PC-9 (cell line): ENCODE results near the gene NHS. TPM values are rescaled to one million over a fixed set of nuclear protein-coding genes. Genes with fewer than 3 reads are reported as not detected.

Experiments
- BruUV-seq: library from RNA; stranded (reverse); fragments of 400-500 nt; replicated peaks from 2 replicates; lab custom pipeline; 2021; lab: Mats Ljungman, UMichigan
- CTCF ChIA-PET: fragments of 300-600 bp; sonication (Branson Sonifier 250); formaldehyde crosslinking; loops from one replicate; lab custom pipeline; 2022; ENCODE audit warnings: antibody characterized with exemption; lab: Charles Lee
- POLR2A ChIA-PET: fragments of 300-600 bp; sonication (Branson Sonifier 250); formaldehyde crosslinking; loops from one replicate; lab custom pipeline; 2022; ENCODE audit warnings: antibody characterized with exemption; ENCODE audit not compliant: unreplicated experiment; lab: Charles Lee
- DNase-seq, 2 experiments: peaks; one replicate each; pipeline versions ENCODE4 v3.0.0 to v3.0.0-alpha.2; 2015 to 2022; ENCODE audit warnings: mixed read lengths in 1 of 2
- H2AFZ ChIP-seq: fragments of 200-600 bp; sonication (generic); 2 replicates; pipeline ENCODE4 v1.8.1; 2017; ENCODE audit warnings: antibody characterized with exemption
- H3F3A ChIP-seq: fragments of 200-600 bp; sonication (generic); 2 replicates; pipeline ENCODE4 v1.8.1; 2017; ENCODE audit warnings: antibody characterized with exemption, mild to moderate bottlenecking, low read depth; ENCODE audit not compliant: insufficient read depth
- H3K27ac ChIP-seq: fragments of 200-600 bp; sonication (generic); 2 replicates; pipeline ENCODE4 v1.6.1; 2016; ENCODE audit warnings: mixed run types
- H3K27me3 ChIP-seq: fragments of 200-600 bp; sonication (generic); 2 replicates; pipeline ENCODE4 v1.6.1; 2016; ENCODE audit warnings: low read depth, mixed run types; ENCODE audit not compliant: insufficient read depth
- H3K36me3 ChIP-seq: fragments of 200-600 bp; sonication (generic); 2 replicates; pipeline ENCODE4 v1.6.1; 2016; ENCODE audit warnings: low read depth, mixed run types
- H3K4me1 ChIP-seq: fragments of 200-600 bp; sonication (generic); replicated peaks from 2 replicates; pipeline ENCODE4 v1.6.1; 2016; ENCODE audit warnings: mixed run types; ENCODE audit not compliant: insufficient read depth
- H3K4me2 ChIP-seq: fragments of 200-600 bp; sonication (generic); 2 replicates; pipeline ENCODE4 v1.6.1; 2017; ENCODE audit warnings: mixed run types
- H3K4me3 ChIP-seq: fragments of 200-600 bp; sonication (generic); 2 replicates; pipeline ENCODE4 v1.6.1; 2016; ENCODE audit warnings: mixed run types
- H3K79me2 ChIP-seq: fragments of 200-600 bp; sonication (generic); 2 replicates; pipeline ENCODE4 v1.6.1; 2017; ENCODE audit warnings: low read depth, mixed run types
- H3K9me2 ChIP-seq: fragments of 200-600 bp; sonication (generic); 2 replicates; pipeline ENCODE4 v1.8.1; 2017; ENCODE audit warnings: mild to moderate bottlenecking; ENCODE audit not compliant: insufficient read depth
- H3K9me3 ChIP-seq: fragments of 200-600 bp; sonication (generic); 2 replicates; pipeline ENCODE4 v1.8.1; 2016; ENCODE audit warnings: low read depth; ENCODE audit not compliant: insufficient read depth
- H4K20me1 ChIP-seq: fragments of 200-600 bp; sonication (generic); 2 replicates; pipeline ENCODE4 v1.8.1; 2017; ENCODE audit not compliant: insufficient read depth
- CTCF ChIP-seq: fragments of 200-600 bp; sonication (generic); conservative IDR thresholded peaks from 2 replicates; pipeline ENCODE4 v1.6.1; 2017; ENCODE audit warnings: mixed run types, antibody characterized with exemption, mild to moderate bottlenecking, moderate library complexity
- EZH2 ChIP-seq: fragments of 200-600 bp; sonication (generic); IDR thresholded peaks from 2 replicates; pipeline ENCODE4 v1.8.0; 2017; ENCODE audit warnings: antibody characterized with exemption, low read depth
- intact Hi-C: fragments of 100-400 bp; cut with micrococcal nuclease; formaldehyde crosslinking; loops from one replicate; pipeline ENCODE4 v1.10.0; 2022; ENCODE audit not compliant: unreplicated experiment
- total RNA-seq: library from RNA; stranded (reverse); gene quantifications from 2 replicates; pipeline ENCODE4 v1.2.3, GENCODE V29; 2021

Gene NHS
- total RNA-seq, 1 experiment from 2014 or later = 6.7 TPM

- ChIA-PET POLR2A (no interaction called here), CTCF (interaction anchor here (0.7 kb wide), 1 partner anchor 1251 kb away, joined by 3 read pairs; no protein-coding TSS in a partner anchor)
- H3K9me3 ChIP-seq = no peaks in the 10 kb centered on the region
- DNase-seq = no peak
- 0 out of 2 replicates have a peak, but pooled peaks cover 16% of the 10 kb centered on the region for H3K79me2 ChIP-seq
- no peaks in the 10 kb centered on the region for H3K9me2 ChIP-seq
- no peaks in the 10 kb centered on the region for H4K20me1 ChIP-seq
- H3K36me3 ChIP-seq = no peaks in the 10 kb centered on the region
- no peak overlapping the region for H3K4me3 ChIP-seq
- peaks cover 54% of the 10 kb centered on the region for H3K4me1 ChIP-seq
- H3K4me2 ChIP-seq = peak overlapping the region; percentile 54
- no peaks in the 10 kb centered on the region for H3K27me3 ChIP-seq
- no TSS peak for BruUV-seq
- peak overlapping the region; percentile 75 for H3K27ac ChIP-seq
- TF ChIP-seq CTCF (no peak), EZH2 (no peak)
- H2AFZ ChIP-seq = no peak overlapping the region
- peaks cover 27% of the 10 kb centered on the region; the same call in 1 of the 2 replicates for H3F3A ChIP-seq
- intact Hi-C loops = no loop called here
Observed at GRCh38 chrX:17596061-17596460, 221.1 kb downstream of the NHS start.

- intact Hi-C loops = no loop called here
- TF ChIP-seq EZH2 (no peak), CTCF (no peak)
- H3K36me3 ChIP-seq = no peaks in the 10 kb centered on the region
- H3K27me3 ChIP-seq = no peaks in the 10 kb centered on the region
- BruUV-seq = no TSS peak
- H3F3A ChIP-seq = peaks cover 24% of the 10 kb centered on the region; the same call in 1 of the 2 replicates
- DNase-seq = no peak
- H3K4me2 ChIP-seq = peak overlapping the region; percentile 54
- H2AFZ ChIP-seq = no peak overlapping the region
- H4K20me1 ChIP-seq = no peaks in the 10 kb centered on the region
- POLR2A ChIA-PET = no interaction called here
- no peak overlapping the region for H3K27ac ChIP-seq
- H3K9me2 ChIP-seq = no peaks in the 10 kb centered on the region
- H3K4me1 ChIP-seq = peaks cover 51% of the 10 kb centered on the region
- CTCF ChIA-PET = interaction anchor here (0.7 kb wide), 1 partner anchor 1250 kb away, joined by 3 read pairs; no protein-coding TSS in a partner anchor
- H3K79me2 ChIP-seq = 0 out of 2 replicates have a peak, but pooled peaks cover 16% of the 10 kb centered on the region
- no peaks in the 10 kb centered on the region for H3K9me3 ChIP-seq
- no peak overlapping the region for H3K4me3 ChIP-seq
Observed at GRCh38 chrX:17596546-17597205, 221.7 kb downstream of the NHS start.

GRCh38 chrX:17597327-17597726 lies 222.3 kb downstream of the NHS start:
- DNase-seq = no peak
- intact Hi-C loops = no loop called here
- Histone ChIP-seq H3K27ac (no peak overlapping the region), H3K4me2 (no peak overlapping the region), H3K36me3 (no peaks in the 10 kb centered on the region), H3K79me2 (0 out of 2 replicates have a peak, but pooled peaks cover 12% of the 10 kb centered on the region), H4K20me1 (no peaks in the 10 kb centered on the region), H2AFZ (no peak overlapping the region), H3K9me2 (no peaks in the 10 kb centered on the region), H3K4me1 (peaks cover 51% of the 10 kb centered on the region), H3K4me3 (no peak overlapping the region), H3F3A (peaks cover 24% of the 10 kb centered on the region; the same call in 1 of the 2 replicates), H3K27me3 (no peaks in the 10 kb centered on the region), H3K9me3 (no peaks in the 10 kb centered on the region)
- POLR2A ChIA-PET = interaction anchor here (0.6 kb wide), 1 partner anchor 184 kb away, joined by 8 read pairs; no protein-coding TSS in a partner anchor
- no peak for TF ChIP-seq CTCF
- no peak for TF ChIP-seq EZH2
- no TSS peak for BruUV-seq
- CTCF ChIA-PET = no interaction called here
